Measurements from ENCODE around the gene SH3BP1. TPM values are rescaled to one million over a fixed set of nuclear protein-coding genes. Genes with fewer than 3 reads are reported as not detected.

Gene SH3BP1
- polyA plus RNA-seq, 3 donors from 2014 or later, result 12.6 to 41.2 (median 21.2) TPM

DNA sequence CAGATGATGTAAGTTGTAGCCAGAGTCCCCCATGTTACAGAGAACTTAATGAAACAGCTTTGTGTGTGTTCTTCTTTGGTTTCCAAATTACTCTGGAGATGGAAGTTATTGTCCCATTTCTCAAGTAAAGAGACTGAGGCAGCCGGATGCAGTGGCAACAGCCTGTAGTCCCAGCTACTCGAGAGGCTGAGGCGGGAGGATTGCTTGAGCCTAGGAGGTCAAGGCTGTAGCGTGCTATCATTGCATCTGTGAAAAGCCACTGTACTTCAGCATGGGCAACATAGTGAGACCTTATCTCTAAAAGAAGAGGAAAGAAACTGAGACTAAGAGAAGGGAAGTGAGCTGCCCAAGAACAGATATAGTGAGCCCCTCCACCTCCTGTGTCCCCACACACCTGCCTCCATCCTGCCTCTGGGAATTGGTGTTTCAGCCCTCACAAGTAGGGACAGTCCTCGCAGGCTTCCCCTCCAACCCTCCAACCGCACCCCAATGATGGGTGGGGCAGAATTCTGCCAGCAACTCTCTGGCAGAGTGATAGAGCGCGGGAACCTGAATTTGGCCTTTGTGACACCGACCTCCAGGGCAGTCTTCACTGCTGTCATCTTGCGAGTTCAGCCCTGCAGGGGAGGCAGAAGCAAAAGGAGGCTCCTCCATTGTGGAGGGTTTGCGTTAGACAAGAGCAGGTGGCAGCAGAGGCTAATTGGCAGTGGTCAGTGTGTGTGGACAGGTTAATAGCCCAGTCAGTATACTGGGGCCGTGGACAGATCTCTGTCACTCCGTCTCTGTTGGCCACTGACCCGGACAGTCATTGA lies 20.6 kb downstream of the SH3BP1 start:
- Mint-ChIP-seq H3K27ac (peak overlapping the region in 4 of 6 donors; percentile 53 to 78 (median 67)), H3K9me3 (no peaks in the 10 kb centered on the region), H3K4me1 (peaks cover 41 to 43% of the 10 kb centered on the region in 2 donors), H3K27me3 (ENCODE audit: low read depth in 3 of 3) (peaks cover 3 to 8% (median 6%) of the 10 kb centered on the region in 3 donors), H3K36me3 (no peaks in the 10 kb centered on the region), H3K4me3 (peak overlapping the region; percentile 73 to 85 (median 79))
- DNase-seq, result no peak

DNA sequence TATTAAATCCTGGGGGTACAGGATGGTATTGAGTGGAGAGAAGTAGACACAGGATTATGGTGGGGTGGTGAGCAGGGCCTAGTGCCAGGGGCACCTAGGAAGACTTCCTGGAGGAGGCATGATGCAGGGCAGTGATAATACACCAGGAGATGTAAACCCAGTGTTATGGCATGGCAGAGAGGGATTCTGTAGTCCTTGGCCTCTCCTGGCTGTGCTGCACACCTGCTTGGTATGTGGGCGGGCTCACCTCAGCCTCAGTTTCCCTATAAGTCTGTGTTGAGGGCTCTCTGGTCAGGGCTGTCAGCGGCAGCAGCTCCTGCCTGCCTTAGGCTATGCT lies 21.2 kb downstream of the SH3BP1 start:
- Mint-ChIP-seq H3K27ac (peak overlapping the region in 4 of 6 donors; percentile 53 to 78 (median 63)), H3K27me3 (ENCODE audit: low read depth in 3 of 3) (peaks cover 3 to 7% (median 6%) of the 10 kb centered on the region in 3 donors), H3K9me3 (no peaks in the 10 kb centered on the region), H3K4me3 (peak overlapping the region in 4 of 5 donors; percentile 73 to 85 (median 78)), H3K36me3 (no peaks in the 10 kb centered on the region), H3K4me1 (peaks cover 42 to 44% of the 10 kb centered on the region in 2 donors)
- no peak for DNase-seq

DNA sequence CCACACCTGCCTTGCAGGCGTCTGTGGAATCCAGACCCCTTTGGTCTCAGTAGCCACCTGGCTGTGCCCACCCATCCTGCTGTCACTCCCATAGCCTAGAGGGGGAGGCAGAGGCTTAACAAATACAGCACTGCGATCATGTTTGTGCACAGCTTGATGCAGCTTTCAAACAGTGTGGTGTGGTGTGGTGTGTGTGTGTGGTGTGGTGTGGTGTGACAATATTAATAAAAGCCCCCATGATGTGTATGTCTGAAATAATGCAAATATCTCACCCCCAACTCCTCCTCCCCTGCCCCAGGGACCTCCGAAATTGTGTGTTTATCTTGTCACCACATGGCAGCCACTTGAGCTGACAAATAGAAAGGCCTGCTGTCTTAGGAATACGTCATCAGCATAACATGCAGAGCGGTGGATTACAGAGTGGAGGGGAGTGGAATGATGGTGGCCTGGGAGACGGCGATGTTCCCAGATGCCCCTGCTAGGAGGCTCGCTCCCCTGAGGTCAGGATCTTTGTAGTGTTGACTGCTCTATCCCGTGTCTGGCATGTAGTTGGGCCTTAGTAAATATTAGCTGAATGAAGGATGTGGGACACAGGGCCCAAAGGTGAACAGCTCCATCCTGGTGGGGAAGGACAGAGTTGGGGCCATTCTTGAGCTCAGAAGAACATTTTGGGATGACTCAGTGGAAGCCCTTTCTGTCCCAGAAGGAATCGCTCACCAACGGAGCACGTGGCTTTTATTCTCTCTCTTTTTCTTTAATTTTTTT lies 21.9 kb downstream of the SH3BP1 start:
- peak overlapping the region in 2 of 6 donors; percentile 53 to 61 for H3K27ac Mint-ChIP-seq
- peaks cover 46 to 49% of the 10 kb centered on the region in 2 donors for H3K4me1 Mint-ChIP-seq
- H3K9me3 Mint-ChIP-seq, result no peaks in the 10 kb centered on the region
- H3K4me3 Mint-ChIP-seq, result peak overlapping the region in 2 of 5 donors; percentile 27 to 85
- no peaks in the 10 kb centered on the region for H3K36me3 Mint-ChIP-seq
- H3K27me3 Mint-ChIP-seq (ENCODE audit: low read depth in 3 of 3), result peaks cover 3 to 6% (median 6%) of the 10 kb centered on the region in 3 donors
- DNase-seq, result no peak

DNA sequence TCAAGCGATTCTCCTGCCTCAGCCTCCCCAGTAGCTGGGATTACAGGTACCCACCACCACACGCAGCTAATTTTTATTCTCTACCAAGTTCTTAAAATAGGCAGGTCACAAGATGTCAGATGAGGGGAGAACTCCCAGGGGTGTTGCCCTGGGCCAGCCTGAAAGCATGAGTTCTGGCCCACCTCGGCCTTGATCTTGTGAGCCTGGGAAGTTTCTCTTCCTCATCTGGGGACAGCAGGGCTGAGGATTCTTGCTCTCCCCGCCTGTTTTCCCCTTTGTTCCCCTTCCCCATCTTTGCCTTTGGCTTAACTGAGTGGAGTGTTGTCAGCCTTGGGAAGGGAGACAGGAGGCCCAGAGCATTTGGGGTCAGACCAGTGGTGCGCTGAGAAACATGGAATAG lies 22.6 kb downstream of the SH3BP1 start:
- Mint-ChIP-seq H3K4me3 (no peak overlapping the region), H3K9me3 (no peaks in the 10 kb centered on the region), H3K27ac (peak overlapping the region in 3 of 6 donors; percentile 31 to 62 (median 40)), H3K36me3 (no peaks in the 10 kb centered on the region), H3K4me1 (peaks cover 51 to 55% of the 10 kb centered on the region in 2 donors), H3K27me3 (ENCODE audit: low read depth in 3 of 3) (peaks cover 3 to 9% (median 6%) of the 10 kb centered on the region in 3 donors)
- no peak for DNase-seq

DNA sequence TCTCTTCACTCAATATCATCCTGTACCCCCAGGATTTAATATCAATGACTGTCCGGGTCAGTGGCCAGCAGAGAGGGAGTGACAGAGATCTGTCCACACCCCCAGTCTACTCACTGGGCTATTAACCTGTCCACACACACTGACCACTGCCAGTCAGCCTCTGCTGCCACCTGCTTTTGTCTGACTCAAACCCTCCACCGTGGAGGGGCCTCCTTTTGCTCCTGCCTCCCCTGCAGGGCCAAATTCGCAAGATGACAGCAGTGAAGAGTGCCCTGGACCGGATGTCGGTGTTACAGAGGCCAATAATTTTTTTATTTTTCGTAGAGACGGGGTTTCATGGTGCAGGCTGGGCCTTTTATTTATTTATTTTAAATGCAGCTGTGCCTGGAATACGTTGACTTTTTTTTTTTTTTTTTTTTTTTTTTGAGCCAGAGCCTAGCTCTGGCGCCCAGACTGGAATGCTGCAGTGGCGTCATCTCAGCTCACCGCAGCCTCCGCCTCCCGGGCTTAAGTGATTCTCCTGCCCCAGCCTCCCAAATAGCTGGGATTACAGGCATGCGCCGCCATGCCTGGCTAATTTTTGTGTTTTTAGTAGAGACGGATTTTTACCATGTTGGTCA lies 24.2 kb downstream of the SH3BP1 start:
- Mint-ChIP-seq H3K9me3 (no peaks in the 10 kb centered on the region), H3K27ac (no peak overlapping the region)

DNA sequence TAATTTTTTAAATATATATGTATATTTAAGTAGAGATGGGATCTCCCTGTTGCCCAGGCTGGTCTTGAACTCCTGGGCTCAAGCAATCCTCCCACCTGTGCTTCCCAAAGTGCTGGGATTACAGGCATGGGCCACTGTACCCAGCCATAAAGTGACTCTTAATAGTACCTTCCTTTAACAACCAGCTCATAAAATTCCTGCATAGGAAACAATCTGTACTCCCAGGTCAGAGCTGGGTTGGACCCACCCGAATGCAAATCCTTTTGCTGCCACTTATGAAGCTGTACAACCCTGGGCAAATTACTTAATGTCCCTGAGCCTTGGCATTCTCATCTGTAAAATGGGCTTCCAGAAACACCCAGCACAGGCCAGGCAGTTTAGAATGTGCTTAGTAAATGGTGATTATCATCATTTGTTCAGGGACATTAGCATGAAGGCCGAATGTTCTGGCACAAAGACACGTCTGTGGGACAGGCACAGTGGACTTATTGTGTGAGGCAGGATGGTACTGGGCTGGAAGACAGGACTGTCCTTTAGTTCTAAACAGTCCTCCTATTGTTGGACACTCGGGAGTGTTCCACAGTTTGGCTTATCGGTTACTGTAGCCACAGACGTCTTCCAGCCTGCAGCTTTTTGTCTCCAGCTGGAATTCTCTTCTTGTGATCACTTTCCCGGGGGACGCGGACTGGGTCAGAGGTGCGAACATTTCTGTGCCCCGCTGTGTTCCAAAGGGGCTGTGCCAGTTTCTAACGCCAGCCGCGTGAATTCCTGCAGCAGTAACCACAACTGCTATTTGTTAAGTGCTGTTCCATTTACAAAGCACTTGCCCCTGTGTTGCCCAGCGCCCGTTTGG lies 25.0 kb downstream of the SH3BP1 start:
- DNase-seq, result no peak
- peaks cover 37 to 42% of the 10 kb centered on the region in 2 donors for H3K4me1 Mint-ChIP-seq
- no peak overlapping the region for H3K4me3 Mint-ChIP-seq
- peaks cover 0 to 5% (median under 1%) of the 10 kb centered on the region in 3 donors for H3K27me3 Mint-ChIP-seq (ENCODE audit: low read depth in 3 of 3)
- peak overlapping the region in 1 of 6 donors; percentile 53 for H3K27ac Mint-ChIP-seq
- no peaks in the 10 kb centered on the region for H3K36me3 Mint-ChIP-seq
- H3K9me3 Mint-ChIP-seq, result no peaks in the 10 kb centered on the region

More for the DNA sequence above, 24.2 kb downstream of the SH3BP1 start:
- Mint-ChIP-seq H3K4me3 (no peak overlapping the region), H3K4me1 (peaks cover 40 to 44% of the 10 kb centered on the region in 2 donors), H3K27me3 (ENCODE audit: low read depth in 3 of 3) (peaks cover 0 to 5% (median 3%) of the 10 kb centered on the region in 3 donors), H3K36me3 (no peaks in the 10 kb centered on the region)
- no peak for DNase-seq

DNA sequence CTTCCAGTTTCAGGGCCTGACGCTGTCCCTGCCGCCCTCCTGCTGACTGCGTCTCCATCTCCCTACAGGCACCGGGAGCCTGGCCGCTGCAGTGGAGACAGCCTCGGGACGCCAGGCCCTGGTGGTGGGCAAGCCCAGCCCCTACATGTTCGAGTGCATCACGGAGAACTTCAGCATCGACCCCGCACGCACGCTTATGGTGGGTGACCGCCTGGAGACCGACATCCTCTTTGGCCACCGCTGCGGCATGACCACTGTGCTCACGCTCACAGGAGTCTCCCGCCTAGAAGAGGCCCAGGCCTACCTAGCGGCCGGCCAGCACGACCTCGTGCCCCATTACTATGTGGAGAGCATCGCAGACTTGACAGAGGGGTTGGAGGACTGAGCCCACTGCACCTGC lies 26.0 kb downstream of the SH3BP1 start:
- no peak for DNase-seq
- H3K4me1 Mint-ChIP-seq, result peaks cover 27 to 32% of the 10 kb centered on the region in 2 donors
- H3K36me3 Mint-ChIP-seq, result no peaks in the 10 kb centered on the region
- H3K9me3 Mint-ChIP-seq, result no peaks in the 10 kb centered on the region
- H3K27me3 Mint-ChIP-seq (ENCODE audit: low read depth in 3 of 3), result peaks cover 0 to 5% (median 0%) of the 10 kb centered on the region in 3 donors
- H3K4me3 Mint-ChIP-seq, result no peak overlapping the region
- no peak overlapping the region for H3K27ac Mint-ChIP-seq

DNA sequence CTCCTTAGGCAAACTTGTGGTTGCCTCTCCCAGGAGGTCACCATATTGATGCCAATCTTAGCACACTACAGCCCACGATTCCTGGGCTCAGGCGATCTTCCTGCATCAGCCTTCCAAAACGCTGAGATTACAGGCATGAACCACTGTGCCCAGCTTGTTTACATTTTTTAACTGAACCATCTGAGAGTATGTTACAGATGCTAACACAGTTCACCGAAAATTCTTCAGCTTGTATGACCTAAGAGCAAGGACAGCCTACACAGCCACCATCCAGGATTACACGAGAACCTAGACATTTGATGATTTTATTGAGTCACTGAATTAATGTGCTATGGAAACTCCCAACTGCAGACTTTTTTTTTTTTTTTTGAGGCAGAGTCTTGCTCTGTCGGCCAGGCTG lies 30.1 kb downstream of the SH3BP1 start:
- no peaks in the 10 kb centered on the region for H3K9me3 Mint-ChIP-seq
- H3K4me3 Mint-ChIP-seq, result peak overlapping the region in 1 of 5 donors; percentile 18
- peaks cover 0 to 5% (median 2%) of the 10 kb centered on the region in 3 donors for H3K27me3 Mint-ChIP-seq (ENCODE audit: low read depth in 3 of 3)
- H3K36me3 Mint-ChIP-seq, result no peaks in the 10 kb centered on the region
- peak overlapping the region in 1 of 6 donors; percentile 42 for H3K27ac Mint-ChIP-seq
- H3K4me1 Mint-ChIP-seq, result peaks cover 24 to 30% of the 10 kb centered on the region in 2 donors
- no peak for DNase-seq

DNA sequence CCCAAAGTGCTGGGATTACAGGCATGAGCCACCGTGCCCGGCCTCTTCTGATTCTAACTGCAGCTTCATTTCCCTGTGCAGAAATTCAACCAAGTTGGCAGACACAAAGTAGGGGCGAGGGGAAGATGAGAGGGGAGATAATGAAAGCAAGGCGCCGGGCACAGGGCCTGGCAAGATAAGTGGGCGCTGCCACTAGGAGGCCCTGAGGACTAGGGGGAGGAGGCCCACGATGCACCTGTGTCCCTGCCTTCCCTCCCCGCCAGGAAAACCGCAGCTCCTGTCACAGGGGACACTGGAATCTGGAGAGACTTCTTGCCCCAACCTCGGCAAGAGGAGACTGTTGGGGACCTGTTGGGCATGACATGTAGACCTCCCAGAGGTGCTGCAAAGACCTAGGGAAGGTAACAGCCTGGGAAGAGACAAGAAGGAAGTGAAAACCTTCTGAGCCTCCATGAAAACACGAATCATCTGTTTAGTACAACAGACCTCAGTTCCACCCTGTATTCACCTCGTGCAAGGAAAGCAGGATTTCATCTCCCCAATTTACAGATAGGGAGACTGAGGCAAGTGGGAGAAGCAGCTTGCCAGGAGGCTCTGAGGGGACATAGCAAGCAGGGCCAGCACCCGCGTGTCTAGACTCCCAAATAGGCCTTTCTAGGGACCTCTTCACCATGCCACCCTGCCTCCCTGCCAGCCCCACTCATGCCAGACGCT lies 32.9 kb downstream of the SH3BP1 start:
- no peak for DNase-seq
- no peaks in the 10 kb centered on the region for H3K9me3 Mint-ChIP-seq
- H3K4me3 Mint-ChIP-seq, result peak overlapping the region in 1 of 5 donors; percentile 21
- no peaks in the 10 kb centered on the region for H3K36me3 Mint-ChIP-seq
- peak overlapping the region; percentile 20 to 78 (median 52) for H3K27ac Mint-ChIP-seq
- H3K27me3 Mint-ChIP-seq (ENCODE audit: low read depth in 3 of 3), result peaks cover 2 to 8% (median 4%) of the 10 kb centered on the region in 3 donors
- peaks cover 32 to 37% of the 10 kb centered on the region in 2 donors for H3K4me1 Mint-ChIP-seq

DNA sequence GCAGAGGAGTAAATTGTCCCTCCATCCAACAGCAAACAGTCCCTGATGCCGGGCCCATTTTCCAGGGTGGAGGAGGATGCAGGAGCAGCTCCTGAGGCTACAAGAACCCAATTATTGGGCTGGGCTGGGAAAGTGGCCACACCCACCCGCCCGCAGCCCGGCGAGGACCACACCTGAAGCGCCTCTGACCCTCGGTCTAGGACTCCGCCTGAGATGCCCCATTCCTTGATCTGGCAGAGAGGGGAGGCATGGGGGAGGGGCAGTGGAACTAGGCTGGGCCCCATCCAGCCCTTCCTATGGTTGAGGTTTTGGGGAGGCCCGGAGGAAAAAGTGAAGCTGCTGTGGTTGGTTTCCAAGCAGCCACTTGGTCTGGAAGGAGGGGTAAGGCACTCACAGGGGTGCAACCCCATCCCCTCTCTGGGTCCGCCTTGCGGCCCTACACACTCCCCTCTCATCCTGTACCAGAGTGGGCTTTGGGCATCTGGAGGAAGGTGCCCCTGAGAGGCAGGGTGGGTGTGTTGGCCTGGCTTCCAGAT lies 33.5 kb downstream of the SH3BP1 start:
- Mint-ChIP-seq H3K4me1 (peaks cover 38 to 42% of the 10 kb centered on the region in 2 donors), H3K4me3 (peak overlapping the region in 1 of 5 donors; percentile 21), H3K9me3 (no peaks in the 10 kb centered on the region), H3K36me3 (no peaks in the 10 kb centered on the region), H3K27ac (peak overlapping the region in 2 of 6 donors; percentile 64 to 78), H3K27me3 (ENCODE audit: low read depth in 3 of 3) (peaks cover 2 to 9% (median 5%) of the 10 kb centered on the region in 3 donors)
- DNase-seq, result no peak

DNA sequence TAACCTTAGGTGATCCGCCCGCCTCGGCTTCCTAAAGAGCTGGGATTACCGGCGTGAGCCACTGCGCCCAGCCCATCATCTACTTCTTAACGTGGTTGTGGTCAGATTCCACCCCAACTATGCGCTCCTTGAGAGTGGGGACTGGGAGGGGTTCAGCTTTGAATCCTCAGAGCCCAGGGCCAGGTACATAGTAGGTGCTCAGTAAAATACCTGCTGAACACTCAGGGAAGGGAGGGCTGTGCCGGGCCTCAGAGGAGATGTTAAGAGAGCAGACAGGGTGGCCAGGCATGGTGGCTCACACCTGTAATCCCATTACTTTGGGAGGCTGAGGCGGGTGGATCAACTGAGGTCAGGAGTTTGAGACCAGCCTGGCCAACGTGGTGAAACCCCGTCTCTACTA lies 34.8 kb downstream of the SH3BP1 start:
- Mint-ChIP-seq H3K27ac (peak overlapping the region; percentile 76 to 100 (median 82)), H3K4me3 (peak overlapping the region; percentile 54 to 97 (median 61)), H3K27me3 (ENCODE audit: low read depth in 3 of 3) (peaks cover 4 to 9% (median 5%) of the 10 kb centered on the region in 3 donors), H3K36me3 (no peaks in the 10 kb centered on the region), H3K9me3 (no peaks in the 10 kb centered on the region), H3K4me1 (peaks cover 41 to 46% of the 10 kb centered on the region in 2 donors)
- no peak for DNase-seq

All from immature natural killer cell (primary cell).